Tibial artery (tissue), 4 donors: ENCODE measurements around the gene HECTD4.

Experiments
- DNase-seq, 2 donors: peaks; one replicate each; pipeline ENCODE4 v3.0.0-alpha.2; 2019
- H3K27ac ChIP-seq, 2 donors: fragments of 200-600 bp; sonication (generic) in 1 of 2; 1 replicate in 1 of 2; 2 replicates in 1 of 2; pipeline ENCODE4 v1.5.1; 2018 to 2019; ENCODE audit warnings: mild to moderate bottlenecking in 1 of 2
- H3K27me3 ChIP-seq, 2 donors: fragments of 200-600 bp; sonication (generic) in 1 of 2; one replicate each; pipeline versions ENCODE4 v1.5.1 to v1.6.0; 2016 to 2019
- H3K36me3 ChIP-seq, 3 donors: fragments of 200-600 bp; sonication (generic) in 2 of 3; one replicate each; pipeline ENCODE4 v1.5.1; 2016 to 2019; ENCODE audit warnings: mild to moderate bottlenecking in 2 of 3
- H3K4me1 ChIP-seq, 4 donors: fragments of 200-600 bp; sonication (generic) in 2 of 4; 1 replicate in 3 of 4; 2 replicates in 1 of 4; pipeline ENCODE4 v1.5.1; 2016 to 2019
- H3K4me3 ChIP-seq, 2 donors: fragments of 200-600 bp; sonication (generic) in 1 of 2; 1 replicate in 1 of 2; 2 replicates in 1 of 2; pipeline ENCODE4 v1.5.1; 2018 to 2019; ENCODE audit warnings: mild to moderate bottlenecking in 2 of 2
- H3K9me3 ChIP-seq, 3 donors: fragments of 200-600 bp; sonication (generic) in 1 of 3; one replicate each; pipeline ENCODE4 v1.5.1; 2016 to 2019
- intact Hi-C: fragments of 100-400 bp; cut with DNase I; formaldehyde crosslinking; loops from one replicate; pipeline ENCODE4 v1.15.0; 2023; ENCODE audit warnings: low total_unique reads
- TF ChIP-seq, protein P1 (sequence below), 2 experiments: fragments of 200-600 bp in 1 of 2; fragments of 450-650 bp in 1 of 2; IDR thresholded peaks; one replicate each; pipeline ENCODE4 v1.5.1; 2017 to 2019; ENCODE audit warnings: antibody characterized with exemption in 2 of 2, mild to moderate bottlenecking in 1 of 2, moderate library complexity in 1 of 2

Gene HECTD4

DNA sequence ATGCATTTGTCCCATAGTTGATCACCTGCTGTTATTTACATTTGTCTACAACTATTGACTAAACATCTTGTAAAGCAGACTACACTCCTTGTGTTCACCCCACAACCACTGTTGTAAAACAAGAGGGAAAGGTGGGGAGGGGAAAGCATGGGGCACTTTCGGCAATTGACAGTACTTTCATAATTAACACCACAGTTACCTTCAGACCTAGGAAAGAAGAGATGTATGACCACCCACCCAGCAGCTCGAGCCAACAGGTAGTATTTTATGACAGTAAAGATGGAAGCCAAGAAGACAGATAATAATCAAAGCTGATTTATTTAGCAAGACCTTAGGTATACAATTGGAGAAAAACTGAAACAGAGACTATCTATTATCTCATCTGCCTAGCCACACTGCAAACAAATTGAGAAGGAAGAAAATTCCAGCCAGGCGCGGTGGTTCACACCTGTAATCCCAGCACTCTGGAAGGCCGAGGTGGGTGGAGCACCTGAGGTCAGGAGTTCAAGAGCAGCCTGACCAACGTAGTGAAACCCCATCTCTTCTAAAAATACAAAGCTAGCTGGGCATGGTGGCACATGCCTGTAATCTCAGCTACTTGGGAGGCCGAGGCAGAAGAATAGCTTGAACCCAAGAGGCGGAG lies 11.2 kb downstream of the HECTD4 start:
- Histone ChIP-seq H3K4me3 (no peak overlapping the region), H3K9me3 (no peaks in the 10 kb centered on the region), H3K36me3 (no peaks in the 10 kb centered on the region), H3K4me1 (peaks cover 0 to 28% (median 3%) of the 10 kb centered on the region in 4 donors), H3K27ac (no peak overlapping the region), H3K27me3 (no peaks in the 10 kb centered on the region)
- no peak for DNase-seq
- intact Hi-C loops: no loop called here
- TF ChIP-seq, protein P1, sequence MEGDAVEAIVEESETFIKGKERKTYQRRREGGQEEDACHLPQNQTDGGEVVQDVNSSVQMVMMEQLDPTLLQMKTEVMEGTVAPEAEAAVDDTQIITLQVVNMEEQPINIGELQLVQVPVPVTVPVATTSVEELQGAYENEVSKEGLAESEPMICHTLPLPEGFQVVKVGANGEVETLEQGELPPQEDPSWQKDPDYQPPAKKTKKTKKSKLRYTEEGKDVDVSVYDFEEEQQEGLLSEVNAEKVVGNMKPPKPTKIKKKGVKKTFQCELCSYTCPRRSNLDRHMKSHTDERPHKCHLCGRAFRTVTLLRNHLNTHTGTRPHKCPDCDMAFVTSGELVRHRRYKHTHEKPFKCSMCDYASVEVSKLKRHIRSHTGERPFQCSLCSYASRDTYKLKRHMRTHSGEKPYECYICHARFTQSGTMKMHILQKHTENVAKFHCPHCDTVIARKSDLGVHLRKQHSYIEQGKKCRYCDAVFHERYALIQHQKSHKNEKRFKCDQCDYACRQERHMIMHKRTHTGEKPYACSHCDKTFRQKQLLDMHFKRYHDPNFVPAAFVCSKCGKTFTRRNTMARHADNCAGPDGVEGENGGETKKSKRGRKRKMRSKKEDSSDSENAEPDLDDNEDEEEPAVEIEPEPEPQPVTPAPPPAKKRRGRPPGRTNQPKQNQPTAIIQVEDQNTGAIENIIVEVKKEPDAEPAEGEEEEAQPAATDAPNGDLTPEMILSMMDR (IDR thresholded peaks at IDR 0.05): no peak

GRCh38 chr12:112370199-112370598 lies 12.0 kb downstream of the HECTD4 start:
- Histone ChIP-seq H3K27me3 (no peaks in the 10 kb centered on the region), H3K36me3 (no peaks in the 10 kb centered on the region), H3K4me3 (no peak overlapping the region), H3K27ac (no peak overlapping the region), H3K4me1 (peaks cover 0 to 28% (median 3%) of the 10 kb centered on the region in 4 donors), H3K9me3 (no peaks in the 10 kb centered on the region)
- DNase-seq: no peak
- TF ChIP-seq, protein P1 (IDR thresholded peaks at IDR 0.05): no peak
- intact Hi-C loops: no loop called here

- Histone ChIP-seq H3K9me3 (no peaks in the 10 kb centered on the region), H3K36me3 (no peaks in the 10 kb centered on the region), H3K4me3 (no peak overlapping the region), H3K27ac (no peak overlapping the region), H3K4me1 (peaks cover 0 to 22% (median 3%) of the 10 kb centered on the region in 4 donors), H3K27me3 (no peaks in the 10 kb centered on the region)
- TF ChIP-seq, protein P1 (IDR thresholded peaks at IDR 0.05): no peak
- no peak for DNase-seq
- intact Hi-C loops: no loop called here
Measured at GRCh38 chr12:112368856-112369255, 13.4 kb downstream of the HECTD4 start.

GRCh38 chr12:112367965-112368364 lies 14.3 kb downstream of the HECTD4 start:
- intact Hi-C loops: no loop called here
- Histone ChIP-seq H3K27me3 (no peaks in the 10 kb centered on the region), H3K4me1 (peaks cover 0 to 18% (median 3%) of the 10 kb centered on the region in 4 donors), H3K36me3 (no peaks in the 10 kb centered on the region), H3K4me3 (no peak overlapping the region), H3K27ac (no peak overlapping the region), H3K9me3 (no peaks in the 10 kb centered on the region)
- TF ChIP-seq, protein P1 (IDR thresholded peaks at IDR 0.05): no peak
- no peak for DNase-seq

GRCh38 chr12:112362310-112362709 lies 19.9 kb downstream of the HECTD4 start:
- Histone ChIP-seq H3K4me1 (no peaks in the 10 kb centered on the region), H3K27ac (no peak overlapping the region), H3K4me3 (no peak overlapping the region), H3K27me3 (no peaks in the 10 kb centered on the region), H3K36me3 (no peaks in the 10 kb centered on the region), H3K9me3 (no peaks in the 10 kb centered on the region)
- TF ChIP-seq, protein P1 (IDR thresholded peaks at IDR 0.05): no peak
- no peak for DNase-seq
- intact Hi-C loops: no loop called here
